ENCODE results near the gene STK11IP.

- TF ChIP-seq CTCF (IDR thresholded peaks at IDR 0.05; ENCODE audit: low read depth, low read length, poor library complexity, severe bottlenecking) (no peak), EZH2phosphoT487 (IDR thresholded peaks at IDR 0.05; ENCODE audit: borderline replicate concordance, low read length) (no peak)
These were observed 21.8 kb upstream of the STK11IP start for GRCh38 chr2:219575566-219576504.
